SK-N-SH (cell line): ENCODE data around the gene MPC1. TPM values are rescaled to one million over a fixed set of nuclear protein-coding genes. Genes with fewer than 3 reads are reported as not detected.

ENCODE experiments used
- CTCF ChIA-PET: fragments of 300-600, 350-600 bp; formaldehyde crosslinking; extraction: SDS; loops from one replicate; lab custom pipeline; 2021; lab: Yijun Ruan, JAX
- POLR2A ChIA-PET: fragments of 350-600 bp; sonication (Branson Sonifier 250); formaldehyde crosslinking; extraction: SDS; loops from one replicate; lab custom pipeline; 2020; ENCODE audit warnings: antibody characterized with exemption, inconsistent platforms; lab: Yijun Ruan, JAX
- DNase-seq: peaks from one replicate; pipeline ENCODE4 v3.0.0; 2012
- H2AFZ ChIP-seq: fragments of 200-600 bp; sonication (generic); 2 replicates; pipeline ENCODE4 v1.8.1; 2016; ENCODE audit warnings: antibody characterized with exemption, mild to moderate bottlenecking, low read depth
- H3F3A ChIP-seq: fragments of 200-600 bp; sonication (generic); replicated peaks from 2 replicates; pipeline ENCODE3; 2016; ENCODE audit warnings: antibody characterized with exemption, mild to moderate bottlenecking; ENCODE audit not compliant: insufficient read depth
- H3K27ac ChIP-seq, 2 experiments: fragments of 200-500 bp in 1 of 2; fragments of 200-600 bp in 1 of 2; sonication (Bioruptor generic) in 1 of 2; sonication (generic), shearing (Covaris generic) in 1 of 2; 2 replicates each; pipeline versions ENCODE4 v1.5.1 to v1.6.1; 2014 to 2016; ENCODE audit warnings: low read depth in 2 of 2, inconsistent platforms in 1 of 2, low read length in 1 of 2, mild to moderate bottlenecking in 1 of 2, mixed read lengths in 1 of 2
- H3K27me3 ChIP-seq: fragments of 200-600 bp; sonication (generic), shearing (Covaris generic); 2 replicates; pipeline ENCODE4 v1.6.1; 2016; ENCODE audit warnings: mixed run types; ENCODE audit not compliant: insufficient read depth
- H3K36me3 ChIP-seq, 2 experiments: fragments of 200-500 bp in 1 of 2; fragments of 200-600 bp in 1 of 2; sonication (Bioruptor generic) in 1 of 2; sonication (generic) in 1 of 2; replicated peaks in 1 of 2; 2 replicates each; pipeline versions ENCODE3 to v1.5.1; 2014 to 2016; ENCODE audit warnings: low read length in 1 of 2, mild to moderate bottlenecking in 1 of 2; ENCODE audit not compliant: insufficient read depth in 2 of 2, control insufficient read depth in 1 of 2
- H3K4me1 ChIP-seq, 2 experiments: fragments of 200-500 bp in 1 of 2; fragments of 200-600 bp in 1 of 2; sonication (Bioruptor generic) in 1 of 2; sonication (generic), shearing (Covaris generic) in 1 of 2; 2 replicates each; pipeline versions ENCODE4 v1.5.1 to v1.6.1; 2014 to 2016; ENCODE audit warnings: low read depth in 1 of 2, low read length in 1 of 2, mixed run types in 1 of 2; ENCODE audit not compliant: insufficient read depth in 2 of 2, control insufficient read depth in 1 of 2
- H3K4me2 ChIP-seq: fragments of 200-600 bp; sonication (generic), shearing (Covaris generic); 2 replicates; pipeline ENCODE4 v1.6.1; 2017; ENCODE audit warnings: mixed run types
- H3K4me3 ChIP-seq, 2 experiments: fragments of 200-500 bp in 1 of 2; fragments of 200-600 bp in 1 of 2; sonication (Bioruptor generic) in 1 of 2; sonication (generic), shearing (Covaris generic) in 1 of 2; 2 replicates each; pipeline versions ENCODE4 v1.5.1 to v1.8.1; 2014 to 2016; ENCODE audit warnings: low read depth in 2 of 2, inconsistent platforms in 1 of 2, low read length in 1 of 2, mild to moderate bottlenecking in 1 of 2, mixed read lengths in 1 of 2, moderate library complexity in 1 of 2
- H3K79me2 ChIP-seq: fragments of 200-600 bp; sonication (generic); 2 replicates; pipeline ENCODE4 v1.8.1; 2017; ENCODE audit warnings: mild to moderate bottlenecking; ENCODE audit not compliant: insufficient read depth
- H3K9ac ChIP-seq: fragments of 200-600 bp; sonication (generic); 2 replicates; pipeline ENCODE4 v1.6.1; 2017; ENCODE audit warnings: mixed run types
- H3K9me2 ChIP-seq: fragments of 200-600 bp; sonication (generic); 2 replicates; pipeline ENCODE4 v1.6.1; 2017; ENCODE audit warnings: mixed run types
- H3K9me3 ChIP-seq: fragments of 200-600 bp; sonication (generic); 2 replicates; pipeline ENCODE4 v1.6.1; 2017; ENCODE audit warnings: mixed run types, mild to moderate bottlenecking, moderate library complexity
- H4K20me1 ChIP-seq: fragments of 200-600 bp; sonication (generic); 2 replicates; pipeline ENCODE4 v1.6.1; 2017; ENCODE audit warnings: mild to moderate bottlenecking, mixed run types; ENCODE audit not compliant: insufficient read depth
- CHD2 ChIP-seq: fragments of 150-350 bp; IDR thresholded peaks from 2 replicates; pipeline ENCODE4 v1.6.1; 2018; ENCODE audit warnings: low read length; ENCODE audit not compliant: partially characterized antibody
- CTCF ChIP-seq: fragments of 200-600 bp; sonication (generic); IDR thresholded peaks from 2 replicates; pipeline ENCODE4 v1.6.1; 2017; ENCODE audit warnings: antibody characterized with exemption, mild to moderate bottlenecking, moderate library complexity
- GABPA ChIP-seq: IDR thresholded peaks from 2 replicates; pipeline ENCODE4 v1.4.0; 2012; ENCODE audit warnings: low read depth, mild to moderate bottlenecking
- JUND ChIP-seq: IDR thresholded peaks from 2 replicates; pipeline ENCODE4 v1.4.0; 2012
- MEF2A ChIP-seq: IDR thresholded peaks from 2 replicates; pipeline ENCODE4 v1.4.0; 2012; ENCODE audit warnings: low read depth, borderline replicate concordance
- POLR2AphosphoS5 ChIP-seq: IDR thresholded peaks from 2 replicates; pipeline ENCODE4 v1.6.1; 2012; ENCODE audit warnings: low read depth, low read length
- RAD21 ChIP-seq: IDR thresholded peaks from 2 replicates; pipeline ENCODE4 v1.6.1; 2012; ENCODE audit warnings: mild to moderate bottlenecking, low read length
- TAF1 ChIP-seq: IDR thresholded peaks from 2 replicates; pipeline ENCODE4 v1.6.1; 2012; ENCODE audit warnings: low read depth, mild to moderate bottlenecking, low read length, moderate library complexity, borderline replicate concordance
- TCF12 ChIP-seq: IDR thresholded peaks from 2 replicates; pipeline ENCODE4 v1.4.0; 2012
- TEAD4 ChIP-seq: IDR thresholded peaks from 2 replicates; pipeline ENCODE4 v1.4.0; 2012; ENCODE audit warnings: mild to moderate bottlenecking, borderline replicate concordance; ENCODE audit not compliant: insufficient read depth
- YY1 ChIP-seq: IDR thresholded peaks from 2 replicates; pipeline ENCODE4 v1.4.0; 2012; ENCODE audit warnings: low read depth, mild to moderate bottlenecking
- ZBTB33 ChIP-seq: IDR thresholded peaks from 2 replicates; pipeline ENCODE4 v1.4.0; 2012; ENCODE audit warnings: low read depth, borderline replicate concordance
- WGBS: methylation state at CpG from one replicate; pipeline ENCODE4 v1.1.6; 2017; ENCODE audit warnings: low lambda C conversion rate; 5-methylcytosine and 5-hydroxymethylcytosine counted together
- polyA plus RNA-seq, 3 experiments: library from polyadenylated mRNA; depleted of rRNA; stranded (reverse); fragments of >200 nt; gene quantifications; 2 replicates each; pipeline ENCODE4 v1.2.3, GENCODE V29; 2012
- TF ChIP-seq, protein P1 (sequence below): IDR thresholded peaks from 2 replicates; pipeline ENCODE4; 2012

Gene MPC1
- polyA plus RNA-seq, 1 of the 3 experiments (the other 2 are of a cell fraction) = 13.6 TPM

- H3K9me3 ChIP-seq = no peaks in the 10 kb centered on the region
- H2AFZ ChIP-seq = no peak overlapping the region
- ChIA-PET CTCF (interaction anchor here (0.9 to 2.9 kb wide), 6 partner anchors 14 to 142 kb away, joined by 3 to 13 read pairs (median 4); no protein-coding TSS in a partner anchor), POLR2A (no interaction called here)
- H3F3A ChIP-seq = no peaks in the 10 kb centered on the region
- peaks cover 0 to 10% of the 10 kb centered on the region in 2 experiments; a peak in 1 of 4 replicates for H3K4me1 ChIP-seq
- H3K36me3 ChIP-seq = no peaks in the 10 kb centered on the region
- no peaks in the 10 kb centered on the region for H3K79me2 ChIP-seq
- H3K27ac ChIP-seq = no peak overlapping the region; a peak in 1 of 4 replicates
- no peaks in the 10 kb centered on the region for H3K27me3 ChIP-seq
- H3K9ac ChIP-seq = no peak overlapping the region
- H3K4me2 ChIP-seq = no peak overlapping the region
- TF ChIP-seq RAD21 = no peak
- TF ChIP-seq POLR2AphosphoS5 = no peak
- TF ChIP-seq YY1 = no peak
- TF ChIP-seq CTCF = no peak
- no peak for TF ChIP-seq TCF12
- no peak for TF ChIP-seq TAF1
- no peak for TF ChIP-seq TEAD4
- no peak for TF ChIP-seq GABPA
- TF ChIP-seq CHD2 = no peak
- WGBS = 64% methylated on average over 6 of the region's 6 CpGs
- H3K9me2 ChIP-seq = no peaks in the 10 kb centered on the region
- H4K20me1 ChIP-seq = no peaks in the 10 kb centered on the region
- DNase-seq = no peak
- H3K4me3 ChIP-seq = no peak overlapping the region
Observed at GRCh38 chr6:166395351-166395750, 12.6 kb upstream of the MPC1 start.

GRCh38 chr6:166394036-166394892 is 11.5 kb upstream of the MPC1 start:
- H3F3A ChIP-seq = no peaks in the 10 kb centered on the region
- no peaks in the 10 kb centered on the region for H3K27me3 ChIP-seq
- H3K4me3 ChIP-seq = no peak overlapping the region
- TF ChIP-seq, protein P1, sequence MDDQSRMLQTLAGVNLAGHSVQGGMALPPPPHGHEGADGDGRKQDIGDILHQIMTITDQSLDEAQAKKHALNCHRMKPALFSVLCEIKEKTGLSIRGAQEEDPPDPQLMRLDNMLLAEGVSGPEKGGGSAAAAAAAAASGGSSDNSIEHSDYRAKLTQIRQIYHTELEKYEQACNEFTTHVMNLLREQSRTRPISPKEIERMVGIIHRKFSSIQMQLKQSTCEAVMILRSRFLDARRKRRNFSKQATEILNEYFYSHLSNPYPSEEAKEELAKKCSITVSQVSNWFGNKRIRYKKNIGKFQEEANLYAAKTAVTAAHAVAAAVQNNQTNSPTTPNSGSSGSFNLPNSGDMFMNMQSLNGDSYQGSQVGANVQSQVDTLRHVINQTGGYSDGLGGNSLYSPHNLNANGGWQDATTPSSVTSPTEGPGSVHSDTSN = no peak
- TF ChIP-seq CHD2 (no peak), MEF2A (no peak), ZBTB33 (no peak), JUND (no peak)
- no peak overlapping the region for H3K4me2 ChIP-seq
- H4K20me1 ChIP-seq = no peaks in the 10 kb centered on the region
- no peak overlapping the region for H2AFZ ChIP-seq
- H3K9ac ChIP-seq = no peak overlapping the region
- WGBS = 46% methylated on average over 10 of the region's 10 CpGs
- CTCF ChIA-PET = interaction anchor here (1.6 to 2.9 kb wide), 4 partner anchors 10 to 118 kb away, joined by 3 to 13 read pairs (median 6); no protein-coding TSS in a partner anchor
- H3K27ac ChIP-seq = no peak overlapping the region
- no peaks in the 10 kb centered on the region for H3K9me3 ChIP-seq
- H3K9me2 ChIP-seq = no peaks in the 10 kb centered on the region
- no peaks in the 10 kb centered on the region for H3K36me3 ChIP-seq
- POLR2A ChIA-PET = no interaction called here
- DNase-seq = no peak
- H3K79me2 ChIP-seq = no peaks in the 10 kb centered on the region
- peaks cover 0 to 10% of the 10 kb centered on the region in 2 experiments; a peak in 1 of 4 replicates for H3K4me1 ChIP-seq
